ENCODE data around the gene IDH3B.

- TF ChIP-seq CTCF (conservative IDR thresholded peaks at IDR 0.05; ENCODE audit: low read depth, low read length) (no peak), EZH2 (IDR thresholded peaks at IDR 0.05; ENCODE audit: borderline replicate concordance, low read depth, low read length, poor library complexity, severe bottlenecking) (no peak)
Observed at GRCh38 chr20:2612073-2612472, 51.9 kb downstream of the IDH3B start.

Measured in A673 (cell line).